ENCODE measurements around the gene RXRA.

The RXRA gene

GRCh38 chr9:134454476-134454857 lies 128.2 kb downstream of the RXRA start:
- no peak for DNase-seq (ENCODE audit: low read depth)

GRCh38 chr9:134455021-134455471 lies 128.8 kb downstream of the RXRA start:
- no peak for DNase-seq (ENCODE audit: low read depth)

- DNase-seq (ENCODE audit: low read depth): no peak
Observed at GRCh38 chr9:134455537-134455933, 129.3 kb downstream of the RXRA start.

GRCh38 chr9:134455934-134456755 lies 129.9 kb downstream of the RXRA start:
- peak; percentile 66 for DNase-seq (ENCODE audit: low read depth)

GRCh38 chr9:134456756-134457305 lies 130.6 kb downstream of the RXRA start:
- DNase-seq (ENCODE audit: low read depth): no peak

- no peak for DNase-seq (ENCODE audit: low read depth)
Observed at GRCh38 chr9:134457321-134458206, 131.3 kb downstream of the RXRA start.

GRCh38 chr9:134458207-134459108 lies 132.2 kb downstream of the RXRA start:
- DNase-seq (ENCODE audit: low read depth): no peak

- DNase-seq (ENCODE audit: low read depth): no peak
Observed at GRCh38 chr9:134459164-134459563, 132.9 kb downstream of the RXRA start.

GRCh38 chr9:134459573-134459972 lies 133.3 kb downstream of the RXRA start:
- DNase-seq (ENCODE audit: low read depth): no peak

GRCh38 chr9:134460206-134460605 lies 134.0 kb downstream of the RXRA start:
- no peak for DNase-seq (ENCODE audit: low read depth)

- DNase-seq (ENCODE audit: low read depth): no peak
Observed at GRCh38 chr9:134460896-134461295, 134.6 kb downstream of the RXRA start.

GRCh38 chr9:134461426-134461982 lies 135.2 kb downstream of the RXRA start:
- DNase-seq (ENCODE audit: low read depth): no peak

- no peak for DNase-seq (ENCODE audit: low read depth)
Observed at GRCh38 chr9:134462318-134462717, 136.1 kb downstream of the RXRA start.

- DNase-seq (ENCODE audit: low read depth): no peak
Observed at GRCh38 chr9:134463280-134463679, 137.0 kb downstream of the RXRA start.

GRCh38 chr9:134466869-134467616 lies 140.8 kb downstream of the RXRA start:
- DNase-seq (ENCODE audit: low read depth): no peak

- DNase-seq (ENCODE audit: low read depth): no peak
Observed at GRCh38 chr9:134468358-134468757, 142.1 kb downstream of the RXRA start.

- DNase-seq (ENCODE audit: low read depth): no peak
Observed at GRCh38 chr9:134469041-134469875, 143.0 kb downstream of the RXRA start.

GRCh38 chr9:134472256-134472655 lies 146.0 kb downstream of the RXRA start:
- no peak for DNase-seq (ENCODE audit: low read depth)
